ENCODE data around the gene SOX2.

The SOX2 gene

GRCh38 chr3:181755959-181756358 lies 44.2 kb downstream of the SOX2 start:
- TF ChIP-seq EZH2phosphoT487 (conservative IDR thresholded peaks at IDR 0.05; ENCODE audit: low read length), result no peak
- no peak for TF ChIP-seq CTCF (IDR thresholded peaks at IDR 0.05; ENCODE audit: insufficient read depth, low read length, poor library complexity, severe bottlenecking)
- Histone ChIP-seq H3K9me3 (ENCODE audit: insufficient read depth, low read length) (no peaks in the 10 kb centered on the region), H3K9me2 (replicated peaks; ENCODE audit: insufficient read depth, low read length) (no peaks in the 10 kb centered on the region), H3K4me3 (ENCODE audit: insufficient read depth, low read length, poor library complexity, severe bottlenecking) (no peak overlapping the region), H4K20me1 (ENCODE audit: low read depth, low read length) (no peaks in the 10 kb centered on the region), H3K27ac (ENCODE audit: low read depth, low read length) (no peak overlapping the region), H3K9ac (ENCODE audit: low read length) (no peak overlapping the region), H3F3A (ENCODE audit: insufficient read depth) (no peaks in the 10 kb centered on the region), H2AFZ (ENCODE audit: low read depth, low read length, severe bottlenecking) (no peak overlapping the region), H3K36me3 (ENCODE audit: low read length) (no peaks in the 10 kb centered on the region), H3K4me2 (ENCODE audit: low read depth, low read length, poor library complexity, severe bottlenecking) (no peak overlapping the region), H3K27me3 (ENCODE audit: low read length) (no peaks in the 10 kb centered on the region), H3K79me2 (ENCODE audit: insufficient read depth, low read length) (no peaks in the 10 kb centered on the region)

GRCh38 chr3:181756645-181757297 lies 45.0 kb downstream of the SOX2 start:
- Histone ChIP-seq H3K9me2 (replicated peaks; ENCODE audit: insufficient read depth, low read length) (no peaks in the 10 kb centered on the region), H4K20me1 (ENCODE audit: low read depth, low read length) (no peaks in the 10 kb centered on the region), H2AFZ (ENCODE audit: low read depth, low read length, severe bottlenecking) (no peak overlapping the region), H3K4me2 (ENCODE audit: low read depth, low read length, poor library complexity, severe bottlenecking) (no peak overlapping the region), H3K27me3 (ENCODE audit: low read length) (no peaks in the 10 kb centered on the region), H3K27ac (ENCODE audit: low read depth, low read length) (no peak overlapping the region), H3K79me2 (ENCODE audit: insufficient read depth, low read length) (no peaks in the 10 kb centered on the region), H3K9ac (ENCODE audit: low read length) (no peak overlapping the region), H3F3A (ENCODE audit: insufficient read depth) (no peaks in the 10 kb centered on the region), H3K36me3 (ENCODE audit: low read length) (no peaks in the 10 kb centered on the region), H3K4me3 (ENCODE audit: insufficient read depth, low read length, poor library complexity, severe bottlenecking) (no peak overlapping the region), H3K9me3 (ENCODE audit: insufficient read depth, low read length) (no peaks in the 10 kb centered on the region)
- TF ChIP-seq CTCF (IDR thresholded peaks at IDR 0.05; ENCODE audit: insufficient read depth, low read length, poor library complexity, severe bottlenecking), result no peak
- TF ChIP-seq EZH2phosphoT487 (conservative IDR thresholded peaks at IDR 0.05; ENCODE audit: low read length), result no peak

GRCh38 chr3:181757694-181758306 lies 46.1 kb downstream of the SOX2 start:
- TF ChIP-seq CTCF (IDR thresholded peaks at IDR 0.05; ENCODE audit: insufficient read depth, low read length, poor library complexity, severe bottlenecking) (no peak), EZH2phosphoT487 (conservative IDR thresholded peaks at IDR 0.05; ENCODE audit: low read length) (no peak)
- H3K27ac ChIP-seq (ENCODE audit: low read depth, low read length), result no peak overlapping the region
- no peak overlapping the region for H3K9ac ChIP-seq (ENCODE audit: low read length)
- H3K27me3 ChIP-seq (ENCODE audit: low read length), result no peaks in the 10 kb centered on the region
- H3K4me3 ChIP-seq (ENCODE audit: insufficient read depth, low read length, poor library complexity, severe bottlenecking), result no peak overlapping the region
- H3F3A ChIP-seq (ENCODE audit: insufficient read depth), result no peaks in the 10 kb centered on the region
- H3K4me2 ChIP-seq (ENCODE audit: low read depth, low read length, poor library complexity, severe bottlenecking), result no peak overlapping the region
- no peaks in the 10 kb centered on the region for H4K20me1 ChIP-seq (ENCODE audit: low read depth, low read length)
- H2AFZ ChIP-seq (ENCODE audit: low read depth, low read length, severe bottlenecking), result no peak overlapping the region
- no peaks in the 10 kb centered on the region for H3K36me3 ChIP-seq (ENCODE audit: low read length)
- H3K79me2 ChIP-seq (ENCODE audit: insufficient read depth, low read length), result no peaks in the 10 kb centered on the region
- no peaks in the 10 kb centered on the region for H3K9me3 ChIP-seq (ENCODE audit: insufficient read depth, low read length)
- no peaks in the 10 kb centered on the region for H3K9me2 ChIP-seq (replicated peaks; ENCODE audit: insufficient read depth, low read length)

All from SU-DHL-6 (cell line).